Mucosa of descending colon (tissue), 3 donors: Measurements from ENCODE around the gene JPH4. TPM values are rescaled to one million over a fixed set of nuclear protein-coding genes. Genes with fewer than 3 reads are reported as not detected.
A peak's percentile ranks its signal among the peaks of the same experiment; 100 is the strongest.

Source experiments
- ATAC-seq: fragments of 200-7000 bp; cut with Tn5 transposase; one replicate; pipeline ENCODE4 v1.9.1; 2020; ENCODE audit warnings: mild to moderate bottlenecking, moderate library complexity
- DNase-seq, 3 donors: peaks; one replicate each; pipeline ENCODE4 v3.0.0-alpha.2; 2020
- H3K36me3 ChIP-seq: fragments of 200-600 bp; one replicate; pipeline ENCODE4 v1.8.0; 2021; ENCODE audit warnings: low read depth, mild to moderate bottlenecking
- H3K4me1 ChIP-seq: fragments of 200-600 bp; one replicate; pipeline ENCODE4 v1.8.0; 2021; ENCODE audit warnings: low read depth, mild to moderate bottlenecking
- H3K4me3 ChIP-seq: fragments of 200-600 bp; one replicate; pipeline ENCODE4 v1.8.0; 2021; ENCODE audit warnings: mild to moderate bottlenecking
- H3K9me3 ChIP-seq: fragments of 200-600 bp; one replicate; pipeline ENCODE4 v1.8.0; 2021; ENCODE audit warnings: mild to moderate bottlenecking
- intact Hi-C, 2 donors: fragments of 100-400 bp; cut with DNase I in 1 of 2; cut with micrococcal nuclease in 1 of 2; formaldehyde crosslinking; loops; one replicate each; pipeline versions ENCODE4 v1.11.0 to v1.11.1; 2022; cut with DNase I, micrococcal nuclease
- total RNA-seq, 3 donors: library from RNA; stranded (reverse); fragmentation: NEBNext Ultra II Directional in 2 of 3; extraction: Animal tissue kit (Norgen Biotek cat#: 25700) in 2 of 3; gene quantifications; one replicate each; pipeline versions ENCODE4 v1.2.1 to v1.2.4, GENCODE V29; 2021 to 2023
- TF ChIP-seq, protein P1 (sequence below): fragments of 200-600 bp; IDR thresholded peaks from one replicate; pipeline ENCODE4 v1.8.0; 2022; ENCODE audit warnings: antibody characterized with exemption, mild to moderate bottlenecking
- donor health status: DM: no; HTN: no; CAD: no; lungs with moderate emphysema.
- donor health status: DM: no; HTN: no; CAD: no.
- donor health status: DM: no; HTN: yes; CAD: no.

JPH4 gene
- total RNA-seq, 3 donors from 2014 or later = 0.26 to 3.7 (median 0.87) TPM

DNA sequence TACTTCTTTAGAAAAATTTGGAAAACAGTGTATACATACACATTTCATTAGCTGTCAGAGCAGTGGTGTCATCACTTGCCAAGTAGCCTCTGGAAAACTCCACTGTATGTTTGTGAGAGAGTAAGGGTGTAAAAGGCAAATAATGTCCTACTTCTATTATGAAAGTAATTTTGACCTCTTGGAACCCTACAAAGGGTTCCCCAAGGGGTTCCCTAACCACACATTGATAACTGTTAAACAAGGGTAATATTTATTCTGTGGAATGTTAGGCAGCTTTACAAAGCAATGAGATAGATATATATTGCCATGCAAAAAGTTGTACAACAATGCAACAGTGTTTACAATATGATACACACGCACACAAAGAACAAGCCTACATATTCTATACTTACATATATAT lies 38.9 kb upstream of the JPH4 start:
- Histone ChIP-seq H3K4me3 (no peak overlapping the region), H3K4me1 (peaks cover 5% of the 10 kb centered on the region), H3K9me3 (no peaks in the 10 kb centered on the region), H3K36me3 (no peaks in the 10 kb centered on the region)
- ATAC-seq = no peak
- DNase-seq = no peak
- TF ChIP-seq, protein P1, sequence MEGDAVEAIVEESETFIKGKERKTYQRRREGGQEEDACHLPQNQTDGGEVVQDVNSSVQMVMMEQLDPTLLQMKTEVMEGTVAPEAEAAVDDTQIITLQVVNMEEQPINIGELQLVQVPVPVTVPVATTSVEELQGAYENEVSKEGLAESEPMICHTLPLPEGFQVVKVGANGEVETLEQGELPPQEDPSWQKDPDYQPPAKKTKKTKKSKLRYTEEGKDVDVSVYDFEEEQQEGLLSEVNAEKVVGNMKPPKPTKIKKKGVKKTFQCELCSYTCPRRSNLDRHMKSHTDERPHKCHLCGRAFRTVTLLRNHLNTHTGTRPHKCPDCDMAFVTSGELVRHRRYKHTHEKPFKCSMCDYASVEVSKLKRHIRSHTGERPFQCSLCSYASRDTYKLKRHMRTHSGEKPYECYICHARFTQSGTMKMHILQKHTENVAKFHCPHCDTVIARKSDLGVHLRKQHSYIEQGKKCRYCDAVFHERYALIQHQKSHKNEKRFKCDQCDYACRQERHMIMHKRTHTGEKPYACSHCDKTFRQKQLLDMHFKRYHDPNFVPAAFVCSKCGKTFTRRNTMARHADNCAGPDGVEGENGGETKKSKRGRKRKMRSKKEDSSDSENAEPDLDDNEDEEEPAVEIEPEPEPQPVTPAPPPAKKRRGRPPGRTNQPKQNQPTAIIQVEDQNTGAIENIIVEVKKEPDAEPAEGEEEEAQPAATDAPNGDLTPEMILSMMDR = no peak
- intact Hi-C loops = no loop called here

DNA sequence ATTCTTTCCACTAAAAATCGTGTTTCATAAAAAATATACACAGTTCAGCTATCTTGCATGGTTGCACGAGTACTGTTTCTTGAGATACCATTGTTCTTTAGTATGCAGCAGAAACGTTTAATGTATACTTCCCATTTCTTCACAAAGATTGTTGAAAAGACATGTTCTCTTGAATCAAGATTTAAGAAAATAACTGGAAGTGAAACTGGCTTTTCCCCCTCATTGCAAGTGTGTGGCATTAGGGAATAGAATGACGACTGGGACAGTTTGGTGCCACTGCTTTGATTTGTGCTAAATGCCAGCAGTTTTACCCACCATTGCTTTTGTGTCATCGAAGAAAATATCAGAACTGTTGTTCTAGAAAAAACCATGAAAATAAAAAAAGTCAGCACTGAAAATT lies 37.3 kb upstream of the JPH4 start:
- TF ChIP-seq, protein P1 = no peak
- ATAC-seq = no peak

DNA sequence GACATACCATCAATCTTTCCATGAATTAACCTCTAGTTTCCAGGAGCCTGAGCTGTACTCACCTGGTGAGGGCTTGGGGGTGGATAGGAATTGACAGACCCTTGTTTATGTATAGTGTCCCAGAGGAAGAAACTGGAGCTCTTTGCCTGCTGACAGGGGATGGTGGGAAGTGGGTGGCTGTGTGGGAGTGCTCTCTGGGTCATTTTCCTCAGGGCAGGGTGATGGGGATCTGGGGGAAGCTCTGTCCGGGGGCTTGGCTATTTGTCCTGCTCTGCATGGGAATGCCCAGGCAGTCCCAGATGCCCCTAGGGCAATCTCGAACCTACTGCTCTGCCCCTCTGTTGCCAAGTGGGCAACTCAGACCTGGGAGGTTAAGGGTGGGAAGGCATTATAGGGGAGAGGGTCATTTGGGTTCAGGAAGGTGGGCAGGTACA lies 35.8 kb upstream of the JPH4 start:
- Histone ChIP-seq H3K4me3 (no peak overlapping the region), H3K4me1 (peaks cover 33% of the 10 kb centered on the region), H3K9me3 (no peaks in the 10 kb centered on the region), H3K36me3 (no peaks in the 10 kb centered on the region)
- DNase-seq = no peak
- TF ChIP-seq, protein P1 = no peak
- intact Hi-C loops = no loop called here
- ATAC-seq = no peak

More for the DNA sequence above, 37.3 kb upstream of the JPH4 start:
- peaks cover 20% of the 10 kb centered on the region for H3K4me1 ChIP-seq
- no peaks in the 10 kb centered on the region for H3K9me3 ChIP-seq
- no peak for DNase-seq
- no peaks in the 10 kb centered on the region for H3K36me3 ChIP-seq
- H3K4me3 ChIP-seq = no peak overlapping the region
- intact Hi-C loops = no loop called here

- TF ChIP-seq, protein P1 = no peak
- peak; percentile 60 for ATAC-seq
- no peak overlapping the region for H3K4me3 ChIP-seq
- DNase-seq = peak in 1 of 3 donors; percentile 35
- intact Hi-C loops = no loop called here
- H3K4me1 ChIP-seq = peaks cover 33% of the 10 kb centered on the region
- H3K36me3 ChIP-seq = no peaks in the 10 kb centered on the region
- no peaks in the 10 kb centered on the region for H3K9me3 ChIP-seq
Measured at GRCh38 chr14:23613242-23614070, 34.9 kb upstream of the JPH4 start.

- intact Hi-C loops = no loop called here
- Histone ChIP-seq H3K4me1 (peaks cover 33% of the 10 kb centered on the region), H3K9me3 (no peaks in the 10 kb centered on the region), H3K4me3 (no peak overlapping the region), H3K36me3 (no peaks in the 10 kb centered on the region)
- DNase-seq = no peak
- ATAC-seq = no peak
- TF ChIP-seq, protein P1 = no peak
Measured at GRCh38 chr14:23612802-23613201, 34.2 kb upstream of the JPH4 start.
